Renal cortical epithelial cell (primary cell): Measurements from ENCODE around the gene CRACDL. TPM values are rescaled to one million over a fixed set of nuclear protein-coding genes. Genes with fewer than 3 reads are reported as not detected.

Source experiments
- DNase-seq: peaks from one replicate; pipeline ENCODE4 v3.0.0-alpha.2; 2011; ENCODE audit warnings: low read depth
- total RNA-seq: library from RNA; depleted of rRNA; stranded (reverse); fragments of >200 nt; gene quantifications from 2 replicates; pipeline ENCODE4 v1.2.3, GENCODE V29; 2014

The CRACDL gene
- total RNA-seq, 1 donor from 2014 or later, result 6.3 TPM

- DNase-seq, result no peak
Observed at GRCh38 chr2:98824256-98825019, 111.6 kb downstream of the CRACDL start.

GRCh38 chr2:98823196-98824170 lies 112.5 kb downstream of the CRACDL start:
- no peak for DNase-seq

GRCh38 chr2:98822301-98823164 lies 113.5 kb downstream of the CRACDL start:
- DNase-seq, result no peak

- DNase-seq, result no peak
Observed at GRCh38 chr2:98821629-98822135, 114.3 kb downstream of the CRACDL start.

GRCh38 chr2:98819231-98819766 lies 116.7 kb downstream of the CRACDL start:
- no peak for DNase-seq

- DNase-seq, result no peak
Observed at GRCh38 chr2:98818164-98818563, 117.9 kb downstream of the CRACDL start.

GRCh38 chr2:98816281-98816680 lies 119.7 kb downstream of the CRACDL start:
- no peak for DNase-seq

GRCh38 chr2:98815795-98816194 lies 120.2 kb downstream of the CRACDL start:
- DNase-seq, result no peak

GRCh38 chr2:98811766-98812165 lies 124.3 kb downstream of the CRACDL start:
- no peak for DNase-seq

GRCh38 chr2:98810588-98810928 lies 125.5 kb downstream of the CRACDL start:
- DNase-seq, result no peak

GRCh38 chr2:98809878-98810587 lies 126.0 kb downstream of the CRACDL start:
- DNase-seq, result no peak

GRCh38 chr2:98809116-98809515 lies 126.9 kb downstream of the CRACDL start:
- DNase-seq, result no peak

- DNase-seq, result no peak
Observed at GRCh38 chr2:98808546-98808945, 127.5 kb downstream of the CRACDL start.

GRCh38 chr2:98807929-98808328 lies 128.1 kb downstream of the CRACDL start:
- no peak for DNase-seq

GRCh38 chr2:98807221-98807620 lies 128.8 kb downstream of the CRACDL start:
- DNase-seq, result no peak

GRCh38 chr2:98806236-98806697 lies 129.8 kb downstream of the CRACDL start:
- peak; percentile 86 for DNase-seq

- DNase-seq, result peak; percentile 80
Observed at GRCh38 chr2:98805412-98806171, 130.4 kb downstream of the CRACDL start.

- no peak for DNase-seq
Observed at GRCh38 chr2:98804736-98805135, 131.3 kb downstream of the CRACDL start.

- no peak for DNase-seq
Observed at GRCh38 chr2:98804265-98804650, 131.8 kb downstream of the CRACDL start.
